ENCODE data around the gene TMEM14C.
"Not testable (repeated sequence)": the region's sequence is repeated elsewhere in the genome, so short reads cannot be mapped to it uniquely, and the experiment has no call there.

TMEM14C gene

GRCh38 chr6:10720960-10721849, 1.7 kb upstream of the TMEM14C start:
- DNase-seq: peak in 1 of 5 donors; percentile 4

DNA sequence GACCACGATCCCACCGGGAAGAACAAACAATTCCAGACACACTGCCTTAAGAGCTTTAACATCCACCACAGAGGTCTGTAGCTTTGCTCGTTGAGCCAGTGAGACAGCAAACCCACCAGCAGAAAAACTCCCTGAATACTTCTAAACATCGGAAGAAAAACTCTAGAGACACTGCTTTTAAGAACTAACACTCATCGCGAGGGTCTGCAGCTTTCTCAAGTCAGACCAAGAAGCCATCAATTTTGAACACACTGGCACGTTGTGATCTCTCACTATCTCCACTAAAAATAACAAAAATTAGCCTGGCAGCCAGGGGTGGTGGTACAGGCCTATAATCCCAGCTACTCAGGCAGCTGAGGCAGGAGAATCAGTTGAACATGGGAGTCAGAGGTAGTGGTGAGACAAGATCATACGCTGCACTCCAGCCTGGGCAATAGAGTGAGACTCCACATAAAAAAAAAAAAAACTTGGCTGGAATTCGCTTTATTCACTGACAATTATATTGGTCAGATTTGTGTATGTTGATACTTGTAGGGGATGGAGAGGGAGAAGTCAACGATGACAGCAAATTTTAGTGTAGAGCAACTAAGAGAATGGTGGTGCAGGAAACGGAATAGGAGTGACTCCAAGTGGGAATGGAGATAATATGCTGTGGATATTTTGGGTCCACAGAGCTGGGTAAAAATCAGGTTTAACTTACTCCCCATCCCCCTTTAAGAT, 860 bp upstream of the TMEM14C start:
- DNase-seq: no peak

GRCh38 chr6:10722570-10722819, 375 bp upstream of the TMEM14C start:
- no peak for DNase-seq

- DNase-seq: no peak
Measured at GRCh38 chr6:10723567-10723881, 654 bp downstream of the TMEM14C start.

GRCh38 chr6:10725044-10725443, 2.2 kb downstream of the TMEM14C start:
- DNase-seq: no peak

DNA sequence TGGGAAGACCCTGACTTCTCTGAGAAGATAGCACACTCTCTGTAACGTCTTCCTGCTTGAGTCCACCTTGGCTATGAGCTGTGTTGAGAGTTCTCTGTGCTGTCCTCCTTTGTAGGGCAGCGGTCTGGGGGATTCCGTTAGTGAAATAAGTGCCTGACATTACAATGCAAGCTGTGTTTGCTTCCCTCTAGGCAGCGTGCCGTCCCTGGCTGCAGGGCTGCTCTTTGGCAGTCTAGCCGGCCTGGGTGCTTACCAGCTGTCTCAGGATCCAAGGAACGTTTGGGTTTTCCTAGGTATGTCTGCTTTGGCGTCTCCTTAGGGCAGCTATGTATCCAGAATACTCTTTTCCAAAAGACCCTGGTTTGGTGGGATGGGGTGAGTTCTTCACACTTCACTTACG, 2.8 kb downstream of the TMEM14C start:
- DNase-seq: no peak

GRCh38 chr6:10730254-10730653, 7.4 kb downstream of the TMEM14C start:
- DNase-seq: no peak

DNA sequence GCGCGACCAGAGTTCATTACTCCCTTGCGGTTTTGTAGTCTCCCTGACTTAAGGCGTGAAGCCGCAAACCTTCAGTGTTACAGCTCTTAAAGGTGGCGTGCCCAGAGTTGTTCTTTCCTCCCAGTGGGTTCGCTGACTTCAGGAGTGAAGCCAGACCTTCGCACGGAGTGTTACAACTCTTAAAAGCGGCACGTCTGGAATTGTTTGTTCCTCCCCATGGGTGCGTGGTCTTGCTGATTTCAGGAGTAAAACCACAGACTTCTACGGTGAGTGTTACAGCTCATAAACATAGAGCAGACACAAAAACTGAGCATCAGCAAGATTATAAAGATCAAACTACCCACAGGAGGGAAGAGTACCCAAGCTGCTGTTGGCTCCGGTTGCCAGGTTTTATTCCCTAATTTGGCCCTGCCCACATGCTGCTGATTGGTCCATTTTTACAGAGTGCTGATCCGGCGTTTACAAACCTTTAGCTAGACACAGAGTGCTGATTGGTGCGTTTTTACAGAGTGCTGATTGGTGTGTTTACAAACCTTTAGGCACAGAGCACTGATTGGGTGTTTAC, 10.4 kb downstream of the TMEM14C start:
- no peak for DNase-seq

DNA sequence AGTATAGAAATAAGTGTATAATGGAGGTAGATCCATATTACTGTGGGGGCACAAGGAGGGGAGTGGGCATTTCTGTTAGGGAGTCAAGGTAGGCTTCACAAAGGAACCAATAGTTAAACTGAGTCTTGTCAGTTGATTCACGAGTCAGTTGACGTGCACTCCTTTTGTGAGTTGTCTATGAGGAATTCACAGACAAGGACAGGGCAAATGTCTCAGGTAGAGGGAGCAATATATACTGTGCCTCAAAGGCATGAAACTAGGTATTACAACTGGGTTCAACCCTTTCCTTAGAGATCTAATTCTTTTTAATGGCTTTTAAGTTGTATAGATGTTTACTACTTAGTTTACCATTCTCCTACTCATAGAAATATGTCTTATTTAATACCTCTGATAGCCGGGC, 11.0 kb downstream of the TMEM14C start:
- DNase-seq: no peak

- DNase-seq: no peak
Measured at GRCh38 chr6:10736731-10737130, 13.9 kb downstream of the TMEM14C start.

GRCh38 chr6:10740061-10740460, 17.2 kb downstream of the TMEM14C start:
- DNase-seq: no peak

- not testable (repeated sequence) for DNase-seq
Measured at GRCh38 chr6:10741643-10742042, 18.8 kb downstream of the TMEM14C start.

DNA sequence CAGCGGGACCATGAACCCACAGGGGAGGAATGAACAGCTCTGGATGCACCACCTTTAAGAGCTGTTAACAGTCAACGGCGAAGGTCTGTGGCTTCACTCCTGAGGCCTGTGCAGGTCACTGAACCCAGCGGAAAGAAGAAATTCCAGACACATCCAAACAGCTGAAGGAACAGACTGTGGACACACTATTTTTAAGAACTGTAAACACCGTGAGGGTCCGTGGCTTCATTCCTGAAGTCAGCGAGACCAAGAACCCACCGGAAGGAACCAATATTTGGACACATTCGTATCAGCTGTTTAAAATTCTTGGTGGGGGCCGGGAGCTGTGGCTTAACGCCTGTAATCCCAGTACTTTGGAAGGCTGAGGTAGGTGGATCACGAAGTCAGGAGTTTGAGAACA, 19.4 kb downstream of the TMEM14C start:
- no peak for DNase-seq

- no peak for DNase-seq
Measured at GRCh38 chr6:10743515-10743914, 20.6 kb downstream of the TMEM14C start.

DNA sequence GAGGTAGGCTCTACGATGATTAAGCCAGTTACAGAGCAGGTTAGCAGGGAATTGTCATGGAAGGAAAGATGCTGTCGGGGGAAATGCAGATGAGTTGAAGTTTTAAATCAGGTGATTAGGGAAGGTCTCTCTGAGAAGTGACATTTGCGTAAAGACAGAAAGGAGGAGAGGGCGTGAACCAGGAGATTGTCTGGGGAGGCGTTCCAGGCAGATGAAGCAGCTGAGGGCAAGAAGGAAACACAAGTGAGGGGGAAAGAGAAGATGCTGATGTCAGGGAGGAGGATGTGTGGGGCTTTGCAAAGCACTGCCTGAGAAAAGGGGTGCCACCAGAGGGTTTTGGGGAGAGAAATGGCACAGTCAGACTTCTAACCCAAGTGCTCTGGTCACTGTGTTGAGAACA, 22.2 kb downstream of the TMEM14C start:
- no peak for DNase-seq

- no peak for DNase-seq
Measured at GRCh38 chr6:10746915-10747250, 24.0 kb downstream of the TMEM14C start.

GRCh38 chr6:10747251-10747972, 24.5 kb downstream of the TMEM14C start, which contains the start of gene TMEM14B:
Gene TMEM14B (plus strand): TSS chr6:10747805. CDS start chr6:10749246, 1,441 bp downstream.
- DNase-seq: peak; percentile 98 to 99 (median 99)

GRCh38 chr6:10749734-10750133, 26.9 kb downstream of the TMEM14C start:
- no peak for DNase-seq

DNA sequence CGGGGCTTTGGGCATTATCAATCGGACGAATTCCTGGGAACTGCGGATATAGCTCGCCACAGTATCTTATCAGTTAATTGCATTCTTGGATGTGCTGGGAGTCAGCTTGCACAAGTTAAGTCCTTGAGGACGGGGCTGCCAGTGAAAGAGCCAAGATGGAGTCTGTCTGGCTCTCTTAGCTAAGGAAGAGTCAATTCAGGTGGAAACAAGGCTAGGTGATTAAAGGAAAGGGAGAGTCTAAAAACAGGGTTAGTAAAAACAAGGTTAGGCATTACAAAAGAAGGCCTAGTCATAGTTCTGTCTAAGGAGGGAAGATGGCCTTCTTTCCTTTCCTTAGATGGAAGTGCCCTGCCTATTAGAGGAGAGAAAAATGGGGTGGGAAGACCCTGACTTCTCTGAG, 27.7 kb downstream of the TMEM14C start:
- DNase-seq: not testable (repeated sequence)

- not testable (repeated sequence) for DNase-seq
Measured at GRCh38 chr6:10751757-10752156, 28.9 kb downstream of the TMEM14C start.

- no peak for DNase-seq
Measured at GRCh38 chr6:10756085-10756484, 33.2 kb downstream of the TMEM14C start.

DNA sequence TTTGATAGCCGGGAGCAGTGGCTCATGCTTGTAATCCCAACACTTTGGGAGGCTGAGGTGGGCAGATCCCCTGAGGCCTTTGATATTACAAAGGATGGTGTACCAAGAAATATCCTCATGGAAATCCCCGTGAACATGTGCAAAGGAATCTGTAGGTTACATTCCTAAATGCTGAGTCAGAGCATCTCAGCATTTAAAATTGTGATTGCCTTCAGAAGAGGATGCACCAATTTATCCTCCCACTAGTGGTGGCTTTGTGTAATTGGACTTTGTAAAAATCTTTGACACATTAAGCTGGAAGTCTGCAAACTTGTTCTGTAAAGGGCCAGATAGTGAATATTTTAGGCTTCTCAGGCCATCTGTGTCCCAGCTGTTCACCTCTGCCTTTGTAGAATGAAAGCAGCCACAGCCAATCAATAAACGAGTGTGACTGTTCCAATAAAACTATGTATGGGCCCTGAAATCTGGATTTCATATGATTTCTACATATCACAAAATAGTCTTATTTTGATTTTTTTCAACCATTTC, 36.5 kb downstream of the TMEM14C start:
- DNase-seq: peak in 1 of 5 donors; percentile 33

DNA sequence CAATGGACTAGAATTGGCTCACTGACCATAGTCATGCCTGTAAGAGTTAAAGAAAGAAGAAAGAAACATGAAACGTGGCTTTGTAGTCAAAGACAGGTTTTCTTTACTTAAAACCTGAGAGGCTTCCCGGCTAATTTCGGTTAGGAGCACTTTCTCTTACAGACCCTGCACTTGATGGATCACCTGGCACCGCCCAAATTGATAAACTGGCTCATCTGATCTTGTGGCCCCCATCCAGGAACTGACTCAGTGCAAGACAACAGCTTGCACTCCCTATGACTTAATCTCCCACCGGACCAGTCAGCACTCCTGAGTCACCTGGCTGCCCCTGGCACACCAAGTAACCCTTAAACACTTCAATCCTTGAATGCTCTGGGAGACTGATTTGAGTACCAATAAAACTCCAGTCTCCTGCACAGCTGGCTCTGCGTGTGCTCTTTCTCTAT, 37.0 kb downstream of the TMEM14C start:
- DNase-seq: no peak
